ENCODE measurements around the gene MAPKAPK5. TPM values are rescaled to one million over a fixed set of nuclear protein-coding genes. Genes with fewer than 3 reads are reported as not detected.
A peak's percentile ranks its signal among the peaks of the same experiment; 100 is the strongest.

The MAPKAPK5 gene
- total RNA-seq, 1 experiment from 2014 or later = 85.7 TPM

DNA sequence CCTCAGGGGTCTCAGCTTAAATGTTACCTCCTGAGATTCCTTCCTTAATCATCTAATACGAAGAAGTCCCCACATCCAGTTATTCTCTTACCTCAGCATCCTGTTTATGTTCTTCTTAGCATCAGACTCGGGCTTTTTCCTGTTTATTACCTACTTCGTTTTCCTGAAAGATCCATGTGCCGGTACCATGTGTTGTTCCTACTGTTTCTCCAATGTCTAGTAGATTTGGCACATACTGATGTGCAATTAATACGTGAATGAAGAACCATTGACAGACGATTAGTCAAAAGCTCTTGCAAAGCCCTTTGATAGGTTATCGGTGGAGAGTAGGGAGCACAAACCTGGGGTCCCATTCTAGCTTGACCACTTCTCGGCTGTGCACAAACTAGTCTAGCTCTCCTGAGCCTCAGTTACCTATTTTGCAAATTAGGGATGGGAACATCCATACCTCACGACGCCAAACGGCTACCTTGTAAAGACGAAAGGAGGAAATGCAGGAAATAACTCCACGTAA lies 735 bp upstream of the MAPKAPK5 start:
- H3K27me3 ChIP-seq (ENCODE audit: insufficient read depth, low read length) = no peaks in the 10 kb centered on the region
- no peak overlapping the region for H2AFZ ChIP-seq (ENCODE audit: low read length)
- peak overlapping the region; percentile 92 to 98 for H3K4me3 Mint-ChIP-seq

More for the DNA sequence above, 735 bp upstream of the MAPKAPK5 start:
- Histone ChIP-seq H2BK12ac (ENCODE audit: insufficient read length, low read depth, low read length) (no peak overlapping the region), H2BK5ac (ENCODE audit: insufficient read length, low read length) (peak overlapping the region; percentile 21), H3K9me3 (ENCODE audit: control insufficient read depth, low read depth, low read length) (no peaks in the 10 kb centered on the region), H3K18ac (ENCODE audit: insufficient read length, low read depth, low read length) (peak overlapping the region; percentile 90), H3K79me1 (ENCODE audit: insufficient read depth, low read depth, low read length, poor library complexity, severe bottlenecking) (peaks cover 11% of the 10 kb centered on the region), H3K9ac (ENCODE audit: extremely low read depth, insufficient read length, low read length) (peak overlapping the region; percentile 99), H2BK15ac (ENCODE audit: low read depth, low read length) (no peak overlapping the region), H3K14ac (ENCODE audit: insufficient read depth, low read length) (peak overlapping the region; percentile 90; the same call in 1 of the 2 replicates), H3T11ph (ENCODE audit: low read length) (no peak overlapping the region), H2AK5ac (ENCODE audit: insufficient read length, low read length) (no peak overlapping the region), H3K23me2 (ENCODE audit: insufficient read length, low read depth, low read length, poor library complexity, severe bottlenecking) (peaks cover 5% of the 10 kb centered on the region), H3K79me2 (ENCODE audit: insufficient read depth, low read length) (peaks cover 41% of the 10 kb centered on the region), H3K23ac (ENCODE audit: insufficient read length, low read depth, low read length) (peak overlapping the region; percentile 15), H4K5ac (ENCODE audit: insufficient read length, low read depth, low read length) (peak overlapping the region; percentile 76), H3K4me2 (ENCODE audit: insufficient read depth, insufficient read length, low read length) (peak overlapping the region; percentile 98), H3K4ac (ENCODE audit: low read depth, low read length) (no peak overlapping the region), H2BK120ac (ENCODE audit: low read depth, low read length, poor library complexity, severe bottlenecking) (no peak overlapping the region), H2BK20ac (ENCODE audit: low read depth, low read length, poor library complexity, severe bottlenecking) (no peak overlapping the region), H3K27ac (ENCODE audit: insufficient read length, low read depth, low read length) (peak overlapping the region; percentile 42), H3K56ac (ENCODE audit: insufficient read length, low read depth, low read length) (peak overlapping the region; percentile 93), H4K91ac (ENCODE audit: insufficient read length, low read depth, low read length) (no peak overlapping the region), H4K8ac (replicated peaks; ENCODE audit: insufficient read length, low read depth, low read length) (peak overlapping the region; percentile 25), H4K20me1 (ENCODE audit: control insufficient read depth, insufficient read depth, insufficient read length) (no peaks in the 10 kb centered on the region), H3K4me1 (ENCODE audit: insufficient read depth, low read length) (no peaks in the 10 kb centered on the region; the same call in 1 of the 2 replicates)
- no peak for DNase-seq
- Mint-ChIP-seq H3K27ac (peak overlapping the region; percentile 96 to 99 (median 99)), H3K27me3 (ENCODE audit: low read depth) (no peaks in the 10 kb centered on the region), H3K4me1 (peaks cover 20 to 26% of the 10 kb centered on the region in 2 experiments), H3K9me3 (no peaks in the 10 kb centered on the region; a peak in 3 of 5 replicates), H3K36me3 (ENCODE audit: insufficient read depth in 1 of 3, low read depth in 3 of 3) (peaks cover 27 to 44% (median 33%) of the 10 kb centered on the region in 3 experiments; a peak in 6 of 7 replicates)
- TF ChIP-seq CTCF (conservative IDR thresholded peaks at IDR 0.05) = no peak
- no CpG with 5 or more reads among the region's 13 CpGs for WGBS (ENCODE audit: extremely low coverage, insufficient read length, low lambda C conversion rate)

All from H9 (cell line).